Measurements from ENCODE around the gene DSCAML1. TPM values are rescaled to one million over a fixed set of nuclear protein-coding genes. Genes with fewer than 3 reads are reported as not detected.

Gene DSCAML1
- total RNA-seq, 1 experiment from 2014 or later: not detected

GRCh38 chr11:117803896-117804295, 6.9 kb upstream of the DSCAML1 start:
- Histone ChIP-seq H3K4me2 (ENCODE audit: low read length) (no peak overlapping the region), H3K27me3 (ENCODE audit: insufficient read depth, low read length) (no peaks in the 10 kb centered on the region; the same call in 1 of the 2 replicates), H3K36me3 (ENCODE audit: control insufficient read depth in 1 of 2, insufficient read depth in 2 of 2, low read length in 2 of 2) (no peaks in the 10 kb centered on the region), H3K9ac (ENCODE audit: low read length) (no peak overlapping the region), H3K9me2 (ENCODE audit: insufficient read depth) (no peaks in the 10 kb centered on the region), H4K20me1 (ENCODE audit: insufficient read depth) (no peaks in the 10 kb centered on the region), H3K4me3 (replicated peaks in 1 of 2; ENCODE audit: low read depth in 1 of 2, low read length in 2 of 2) (no peak overlapping the region), H2AFZ (ENCODE audit: low read depth, low read length, poor library complexity, severe bottlenecking) (no peak overlapping the region), H3K27ac (ENCODE audit: low read depth, low read length) (no peak overlapping the region), H3K9me3 (ENCODE audit: control insufficient read depth in 1 of 2, insufficient read depth in 1 of 2, low read depth in 1 of 2, low read length in 2 of 2) (no peaks in the 10 kb centered on the region), H3K4me1 (ENCODE audit: control insufficient read depth in 1 of 2, insufficient read depth in 2 of 2, low read length in 2 of 2) (peaks cover 3 to 4% of the 10 kb centered on the region in 2 experiments; a peak in 3 of 4 replicates), H3K79me2 (ENCODE audit: insufficient read depth, low read length) (no peaks in the 10 kb centered on the region)
- DNase-seq (ENCODE audit: low read depth, low spot score) (no peak), ATAC-seq (no peak)
- TF ChIP-seq ZNF274 (IDR thresholded peaks at IDR 0.05; ENCODE audit: low read depth, low read length) (no peak), JUND (IDR thresholded peaks at IDR 0.05) (no peak), ELF1 (IDR thresholded peaks at IDR 0.05; ENCODE audit: borderline replicate concordance, low read depth) (no peak), EGR1 (IDR thresholded peaks at IDR 0.05; ENCODE audit: low read depth) (no peak), ZBTB33 (IDR thresholded peaks at IDR 0.05; ENCODE audit: extremely low read depth, insufficient replicate concordance, low read length) (no peak), EZH2phosphoT487 (IDR thresholded peaks at IDR 0.05; ENCODE audit: borderline replicate concordance) (no peak), RAD21 (IDR thresholded peaks at IDR 0.05; ENCODE audit: low read depth) (no peak), SRF (IDR thresholded peaks at IDR 0.05; ENCODE audit: low read depth) (no peak)
- TF ChIP-seq, protein P1, sequence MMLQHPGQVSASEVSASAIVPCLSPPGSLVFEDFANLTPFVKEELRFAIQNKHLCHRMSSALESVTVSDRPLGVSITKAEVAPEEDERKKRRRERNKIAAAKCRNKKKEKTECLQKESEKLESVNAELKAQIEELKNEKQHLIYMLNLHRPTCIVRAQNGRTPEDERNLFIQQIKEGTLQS (IDR thresholded peaks at IDR 0.05): no peak
- intact Hi-C loops (cut with micrococcal nuclease): no loop called here
- RAD21 ChIA-PET (ENCODE audit: low non-redundant PET in 1 of 2, low total read pairs in 2 of 2, uncharacterized antibody in 2 of 2, unreplicated experiment in 2 of 2): no interaction called here
- CTCF ChIA-PET: no interaction called here
- POLR2A ChIA-PET: no interaction called here
- no TSS peak for BruUV-seq (replicated peaks)

Measured in HCT116 (cell line).